Left hindlimb (tissue), 1 donor: ENCODE measurements around the gene GALNT11.
"Not testable (repeated sequence)": the region's sequence is repeated elsewhere in the genome, so short reads cannot be mapped to it uniquely, and the experiment has no call there.

ENCODE experiments used
- DNase-seq: peaks from one replicate; pipeline ENCODE4 v3.0.0-alpha.2; 2018

GALNT11 gene

GRCh38 chr7:152030059-152030458, 4.6 kb downstream of the GALNT11 start:
- not testable (repeated sequence) for DNase-seq

DNA sequence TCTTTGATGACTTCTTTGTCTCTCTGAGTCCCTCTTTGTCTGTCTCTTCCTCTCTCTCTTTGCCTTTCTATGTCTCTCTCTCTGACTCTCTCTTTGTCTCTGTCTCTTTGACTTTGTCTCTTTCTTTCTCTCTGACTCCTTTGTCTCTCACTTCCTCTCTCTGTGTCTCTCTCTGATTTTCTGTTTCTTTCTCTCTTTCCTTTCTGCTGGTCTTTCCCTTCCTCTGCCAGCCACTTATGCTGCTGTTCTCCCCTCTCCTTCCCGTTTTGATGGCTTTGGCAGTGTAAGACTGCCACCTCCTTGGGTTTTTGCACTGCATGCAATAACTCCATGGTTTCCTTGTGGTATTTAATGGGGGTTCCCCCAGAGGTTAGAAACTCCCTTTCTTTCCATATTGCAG, 5.2 kb downstream of the GALNT11 start:
- not testable (repeated sequence) for DNase-seq

GRCh38 chr7:152035817-152036216, 10.3 kb downstream of the GALNT11 start:
- no peak for DNase-seq

- not testable (repeated sequence) for DNase-seq
These were observed 12.9 kb downstream of the GALNT11 start for GRCh38 chr7:152038410-152038809.

DNA sequence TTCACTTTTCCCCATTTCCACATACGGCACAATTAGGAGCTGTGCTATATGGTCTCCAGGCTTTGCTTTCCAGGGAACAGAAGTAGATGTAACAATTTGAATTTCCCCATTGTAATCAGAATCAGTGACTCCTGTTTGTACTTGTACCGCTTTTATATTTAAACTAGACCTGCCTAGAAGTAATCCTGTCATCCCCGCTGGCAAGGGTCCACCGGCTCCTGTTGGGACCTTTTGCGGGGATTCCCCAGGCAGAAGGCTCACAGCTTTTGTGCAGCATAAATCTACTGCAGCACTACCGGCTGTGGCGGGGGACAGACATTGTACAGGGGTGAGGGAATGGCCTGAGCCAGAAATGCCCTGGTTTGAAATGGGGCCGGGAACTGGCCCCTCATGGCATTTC, 17.6 kb downstream of the GALNT11 start:
- DNase-seq, result not testable (repeated sequence)

GRCh38 chr7:152044909-152045308, 19.4 kb downstream of the GALNT11 start:
- DNase-seq, result not testable (repeated sequence)

DNA sequence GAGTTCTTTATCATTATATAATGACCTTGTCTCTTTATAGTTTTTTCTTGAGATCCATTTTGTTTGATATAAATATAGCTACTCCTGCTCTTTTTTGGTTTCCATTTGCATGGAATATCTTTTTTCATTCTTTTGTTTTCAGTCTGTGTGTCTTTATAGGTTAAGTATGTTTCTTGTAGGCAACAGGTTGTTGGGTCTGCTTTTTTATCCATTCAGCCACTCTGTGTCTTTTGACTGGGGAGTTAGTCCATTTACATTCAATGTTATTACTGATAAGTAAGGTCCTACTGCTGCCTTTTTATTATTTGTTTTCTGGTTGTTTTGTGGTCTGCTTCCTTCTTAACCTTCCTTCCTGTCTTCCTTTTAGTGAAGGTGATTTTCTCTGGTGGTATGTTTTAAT, 21.1 kb downstream of the GALNT11 start:
- no peak for DNase-seq

DNA sequence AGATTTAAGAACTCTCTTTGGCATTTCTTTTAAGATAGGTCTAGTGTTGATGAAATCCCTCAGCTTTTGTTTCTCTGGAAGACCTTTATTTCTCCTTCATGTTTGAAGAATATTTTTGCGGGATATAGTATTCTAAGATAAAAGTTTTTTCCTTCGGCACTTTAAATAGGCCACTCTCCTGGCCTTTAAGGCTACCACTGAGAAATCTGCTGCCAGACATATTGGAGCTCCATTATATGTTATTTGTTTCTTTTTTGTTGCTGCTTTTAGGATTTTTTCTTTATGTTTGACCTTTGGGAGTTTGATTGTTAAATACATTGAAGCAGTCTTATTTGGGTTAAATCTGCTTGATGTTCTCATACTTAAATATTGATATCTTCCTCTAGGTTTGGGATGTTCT, 22.6 kb downstream of the GALNT11 start:
- no peak for DNase-seq

- peak; percentile 42 for DNase-seq
These were observed 25.1 kb downstream of the GALNT11 start for GRCh38 chr7:152050547-152050971.

- DNase-seq, result no peak
These were observed 26.5 kb downstream of the GALNT11 start for GRCh38 chr7:152051968-152052367.

GRCh38 chr7:152052771-152053170, 27.3 kb downstream of the GALNT11 start:
- DNase-seq, result no peak

DNA sequence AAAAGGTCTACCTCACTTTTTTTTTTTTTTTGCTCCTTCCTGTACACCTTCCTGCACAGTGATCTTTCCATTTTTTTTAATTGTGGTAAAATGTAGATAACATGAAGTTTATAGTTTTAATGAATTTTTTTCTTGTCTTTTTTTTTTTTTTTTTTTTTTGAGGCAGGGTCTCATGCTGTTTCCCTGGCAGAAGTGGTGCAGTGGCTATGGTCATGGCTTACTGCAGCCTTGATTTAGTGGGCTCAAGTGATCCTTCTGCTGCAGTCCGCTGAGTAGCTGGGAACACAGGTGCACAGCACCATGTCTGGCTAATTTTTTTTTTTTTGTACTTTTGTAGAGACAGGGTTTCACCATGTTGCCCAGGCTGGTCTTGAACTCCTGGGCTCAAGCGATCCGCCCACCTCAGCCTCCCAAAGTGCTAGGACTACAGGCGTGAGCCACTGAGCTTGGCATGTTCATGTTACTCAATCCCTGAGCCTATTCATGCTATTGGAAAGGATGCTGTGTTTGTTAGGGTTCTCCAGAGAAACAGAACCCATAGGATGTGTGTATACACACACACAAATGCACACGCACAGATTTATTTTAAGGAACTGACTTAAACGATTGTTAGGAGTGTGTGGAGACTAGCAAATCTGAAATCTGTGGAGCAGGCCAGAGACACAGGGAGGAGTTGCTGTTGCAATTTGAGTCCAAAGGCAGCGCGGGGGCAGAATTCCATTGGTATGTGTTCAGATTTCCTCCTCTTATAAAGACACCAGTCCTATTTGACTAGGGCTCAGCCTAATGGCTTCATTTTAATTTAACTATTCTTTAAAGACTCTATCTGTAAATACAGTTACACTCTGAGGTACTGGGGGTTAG, 29.1 kb downstream of the GALNT11 start:
- DNase-seq, result peak; percentile 33

- no peak for DNase-seq
These were observed 31.3 kb downstream of the GALNT11 start for GRCh38 chr7:152056621-152057274.

DNA sequence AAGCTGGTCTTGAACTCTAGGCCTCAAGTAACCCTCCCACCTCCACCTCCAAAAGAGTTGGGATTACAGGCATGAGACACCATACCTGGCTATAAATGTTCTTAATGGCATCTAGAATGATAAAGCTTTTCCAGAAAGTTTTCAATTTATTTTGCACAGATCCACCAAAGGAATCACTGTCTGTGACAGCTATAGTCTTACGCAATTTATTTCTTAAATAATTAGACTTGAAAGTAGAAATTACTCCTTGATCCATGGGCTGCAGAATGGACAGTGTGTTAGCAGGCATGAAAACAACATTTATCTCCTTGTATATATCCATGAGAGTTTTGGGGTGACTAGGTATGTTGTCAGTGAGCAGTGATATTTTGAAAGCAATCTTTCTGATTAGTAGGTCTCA, 33.8 kb downstream of the GALNT11 start:
- DNase-seq, result no peak

- DNase-seq, result not testable (repeated sequence)
These were observed 35.6 kb downstream of the GALNT11 start for GRCh38 chr7:152061086-152061485.

DNA sequence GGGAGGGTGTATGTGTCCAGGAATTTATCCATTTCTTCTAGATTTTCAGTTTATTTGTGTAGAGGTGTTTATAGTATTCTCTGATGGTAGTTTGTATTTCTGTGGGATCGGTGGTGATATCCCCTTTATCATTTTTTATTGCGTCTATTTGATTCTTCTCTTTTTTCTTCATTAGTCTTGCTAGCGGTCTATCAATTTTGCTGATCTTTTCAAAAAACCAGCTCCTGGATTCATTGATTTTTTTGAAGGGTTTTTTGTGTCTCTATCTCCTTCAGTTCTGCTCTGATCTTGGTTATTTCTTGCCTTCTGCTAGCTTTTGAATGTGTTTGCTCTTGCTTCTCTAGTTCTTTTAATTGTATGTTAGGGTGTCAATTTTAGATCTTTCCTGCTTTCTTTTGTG, 37.7 kb downstream of the GALNT11 start:
- DNase-seq, result not testable (repeated sequence)

- DNase-seq, result not testable (repeated sequence)
These were observed 38.3 kb downstream of the GALNT11 start for GRCh38 chr7:152063821-152064220.

DNA sequence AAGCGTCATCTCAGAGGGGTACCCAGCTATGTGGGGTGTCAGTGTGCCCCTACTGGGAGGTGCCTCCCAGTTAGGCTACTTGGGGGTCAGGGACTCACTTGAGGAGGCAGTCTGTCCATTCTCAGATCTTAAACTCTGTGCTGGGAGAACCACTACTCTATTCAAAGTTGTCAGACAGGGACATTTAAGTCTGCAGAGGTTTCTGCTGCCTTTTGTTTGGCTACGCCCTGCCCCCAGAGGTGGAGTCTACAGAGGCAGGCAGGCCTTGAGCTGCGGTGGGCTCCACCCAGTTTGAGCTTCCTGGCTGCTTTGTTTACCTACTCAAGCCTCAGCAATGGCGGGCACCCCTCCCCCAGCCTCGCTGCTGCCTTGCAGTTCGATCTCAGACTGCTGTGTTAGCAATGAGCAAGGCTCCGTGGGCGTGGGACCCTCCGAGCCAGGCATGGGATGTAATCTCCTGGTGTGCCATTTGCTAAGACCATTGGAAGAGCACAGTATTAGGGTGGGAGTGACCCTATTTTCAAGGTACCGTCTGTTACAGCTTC, 40.4 kb downstream of the GALNT11 start:
- not testable (repeated sequence) for DNase-seq

GRCh38 chr7:152072421-152072820, 46.9 kb downstream of the GALNT11 start:
- no peak for DNase-seq

GRCh38 chr7:152073352-152073751, 47.9 kb downstream of the GALNT11 start:
- DNase-seq, result no peak

- no peak for DNase-seq
These were observed 49.2 kb downstream of the GALNT11 start for GRCh38 chr7:152074673-152075072.

GRCh38 chr7:152075379-152075778, 49.9 kb downstream of the GALNT11 start:
- DNase-seq, result not testable (repeated sequence)

DNA sequence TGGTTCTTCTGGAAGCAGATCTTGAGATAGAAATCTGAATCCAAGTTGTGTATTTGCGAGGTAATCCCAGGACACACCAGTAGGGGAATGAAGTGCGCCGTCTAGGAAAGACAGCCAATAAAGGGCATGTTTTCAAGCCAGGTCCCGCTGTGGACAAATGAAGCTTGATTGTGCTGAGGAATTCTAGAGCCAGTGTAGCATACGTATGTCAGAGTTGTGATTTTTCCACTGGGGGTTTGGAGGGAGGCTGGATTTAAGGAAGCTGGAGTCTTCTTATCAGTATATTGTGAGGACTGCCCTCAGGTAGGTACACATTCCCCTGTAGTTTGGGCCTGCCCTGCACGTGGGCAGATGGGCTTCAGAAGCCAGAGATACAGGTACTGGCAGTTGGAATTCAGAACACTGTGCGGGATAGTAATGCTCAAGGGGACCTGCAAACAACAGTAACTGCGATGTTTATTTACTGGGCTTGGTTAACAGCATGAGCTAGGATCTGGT, 50.9 kb downstream of the GALNT11 start:
- DNase-seq, result no peak
